Measurements from ENCODE around the gene ZMYM4. TPM values are rescaled to one million over a fixed set of nuclear protein-coding genes. Genes with fewer than 3 reads are reported as not detected.
A peak's percentile ranks its signal among the peaks of the same experiment; 100 is the strongest.

The ZMYM4 gene
- polyA plus RNA-seq, 2 of the 4 experiments (the other 2 are of a cell fraction), result 12.2 to 36.3 TPM

- Histone ChIP-seq H3K27ac (no peak overlapping the region), H3K4me3 (no peak overlapping the region), H3K4me2 (no peak overlapping the region), H3K9me3 (no peaks in the 10 kb centered on the region), H3K4me1 (0 out of 3 replicates have a peak, but pooled peaks cover 2% of the 10 kb centered on the region)
- no peak for ATAC-seq
- CTCF ChIA-PET, result interaction anchor here (0.7 kb wide), 1 partner anchor 64 kb away, joined by 3 read pairs; no protein-coding TSS in a partner anchor
- no peak for FAIRE-seq
- POLR2A ChIA-PET, result no interaction called here
- DNase-seq (ENCODE audit: low read depth in 1 of 2, low spot score in 1 of 2), result no peak
- 100% methylated on average over 1 of the region's 2 CpGs for WGBS (ENCODE audit: missing lambda C conversion rate)
- no peak for TF ChIP-seq BHLHE40 (IDR thresholded peaks at IDR 0.05; ENCODE audit: low read depth, low read length)
- TF ChIP-seq HDAC2 (IDR thresholded peaks at IDR 0.05), result no peak
- no peak for TF ChIP-seq RCOR1 (IDR thresholded peaks at IDR 0.05; ENCODE audit: low read depth, low read length)
- no peak for TF ChIP-seq RARB (CRISPR knock-in tag; IDR thresholded peaks at IDR 0.05)
- no peak for TF ChIP-seq CBX2 (IDR thresholded peaks at IDR 0.05; ENCODE audit: borderline replicate concordance, low read depth)
- TF ChIP-seq ATOH8 (CRISPR knock-in tag; IDR thresholded peaks at IDR 0.05; ENCODE audit: low read depth), result no peak
- TF ChIP-seq EHMT2 (IDR thresholded peaks at IDR 0.05; ENCODE audit: low read depth), result no peak
- TF ChIP-seq JUNB (IDR thresholded peaks at IDR 0.05), result no peak
- TF ChIP-seq POLR2AphosphoS2 (conservative IDR thresholded peaks at IDR 0.05; ENCODE audit: low read length), result no peak
- no peak for TF ChIP-seq FOSL2 (IDR thresholded peaks at IDR 0.05)
- no peak for TF ChIP-seq FOSL2 (CRISPR knock-in tag; IDR thresholded peaks at IDR 0.05)
- TF ChIP-seq HES2 (IDR thresholded peaks at IDR 0.05), result no peak
- no peak for TF ChIP-seq ZNF302 (CRISPR knock-in tag; IDR thresholded peaks at IDR 0.05)
- no peak for TF ChIP-seq FOXS1 (CRISPR knock-in tag; IDR thresholded peaks at IDR 0.05)
- TF ChIP-seq ELK1 (IDR thresholded peaks at IDR 0.05; ENCODE audit: low read depth, low read length), result no peak
- no peak for TF ChIP-seq PHF8 (IDR thresholded peaks at IDR 0.05; ENCODE audit: borderline replicate concordance, low read depth)
- TF ChIP-seq PBX3 (IDR thresholded peaks at IDR 0.05), result no peak
- TF ChIP-seq EHF (CRISPR knock-in tag; IDR thresholded peaks at IDR 0.05), result no peak
- no peak for TF ChIP-seq RNF2 (IDR thresholded peaks at IDR 0.05; ENCODE audit: borderline replicate concordance, low read depth)
- no peak for TF ChIP-seq SREBF2 (IDR thresholded peaks at IDR 0.05)
Observed at GRCh38 chr1:35340519-35340918, 72.0 kb downstream of the ZMYM4 start.

- ATAC-seq, result peak in 1 of 2 experiments; percentile 43; a peak in 2 of 6 replicates
- no peaks in the 10 kb centered on the region for H3K9me3 ChIP-seq
- no peak for TF ChIP-seq MYC (IDR thresholded peaks at IDR 0.05; ENCODE audit: borderline replicate concordance, low read length)
- no peak for TF ChIP-seq NPAS2 (CRISPR knock-in tag; IDR thresholded peaks at IDR 0.05; ENCODE audit: borderline replicate concordance)
- peak; percentile 32 to 64; a peak in 2 of 4 replicates for TF ChIP-seq CEBPB (IDR thresholded peaks at IDR 0.05)
- no peak for FAIRE-seq
- CTCF ChIA-PET, result interaction anchor here (0.6 kb wide), 1 partner anchor 319 kb away, joined by 3 read pairs; no protein-coding TSS in a partner anchor
- no peak overlapping the region for H3K27ac ChIP-seq
- POLR2A ChIA-PET, result no interaction called here
- DNase-seq (ENCODE audit: low read depth in 1 of 2, low spot score in 1 of 2), result peak in 1 of 2 experiments; percentile 2
- peak overlapping the region; percentile 2; the same call in 2 of the 3 replicates for H3K4me2 ChIP-seq
- H3K4me3 ChIP-seq, result no peak overlapping the region
- WGBS (ENCODE audit: missing lambda C conversion rate), result 80% methylated on average over 13 of the region's 13 CpGs
- 0 out of 3 replicates have a peak, but pooled peaks cover 6% of the 10 kb centered on the region for H3K4me1 ChIP-seq
Observed at GRCh38 chr1:35345439-35345981, 77.0 kb downstream of the ZMYM4 start.

All from A549 (cell line).